B cell (primary cell): ENCODE measurements around the gene RAB11FIP2.

Experiments used
- EZH2 ChIP-seq: IDR thresholded peaks from 2 replicates; pipeline ENCODE4 v1.6.1; 2012; ENCODE audit warnings: borderline replicate concordance, low read depth, mild to moderate bottlenecking, moderate library complexity, low read length; ENCODE audit not compliant: insufficient read depth, poor library complexity, severe bottlenecking
- TF ChIP-seq, protein P1 (sequence below): fragments of 200-600 bp; IDR thresholded peaks from one replicate; pipeline ENCODE4 v1.8.0; 2022; ENCODE audit warnings: antibody characterized with exemption, mild to moderate bottlenecking

GRCh38 chr10:117993166-117993565, 53.6 kb downstream of the RAB11FIP2 start:
- TF ChIP-seq, protein P1, sequence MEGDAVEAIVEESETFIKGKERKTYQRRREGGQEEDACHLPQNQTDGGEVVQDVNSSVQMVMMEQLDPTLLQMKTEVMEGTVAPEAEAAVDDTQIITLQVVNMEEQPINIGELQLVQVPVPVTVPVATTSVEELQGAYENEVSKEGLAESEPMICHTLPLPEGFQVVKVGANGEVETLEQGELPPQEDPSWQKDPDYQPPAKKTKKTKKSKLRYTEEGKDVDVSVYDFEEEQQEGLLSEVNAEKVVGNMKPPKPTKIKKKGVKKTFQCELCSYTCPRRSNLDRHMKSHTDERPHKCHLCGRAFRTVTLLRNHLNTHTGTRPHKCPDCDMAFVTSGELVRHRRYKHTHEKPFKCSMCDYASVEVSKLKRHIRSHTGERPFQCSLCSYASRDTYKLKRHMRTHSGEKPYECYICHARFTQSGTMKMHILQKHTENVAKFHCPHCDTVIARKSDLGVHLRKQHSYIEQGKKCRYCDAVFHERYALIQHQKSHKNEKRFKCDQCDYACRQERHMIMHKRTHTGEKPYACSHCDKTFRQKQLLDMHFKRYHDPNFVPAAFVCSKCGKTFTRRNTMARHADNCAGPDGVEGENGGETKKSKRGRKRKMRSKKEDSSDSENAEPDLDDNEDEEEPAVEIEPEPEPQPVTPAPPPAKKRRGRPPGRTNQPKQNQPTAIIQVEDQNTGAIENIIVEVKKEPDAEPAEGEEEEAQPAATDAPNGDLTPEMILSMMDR: no peak
- TF ChIP-seq EZH2: no peak
